HFF-Myc (cell line): ENCODE measurements around the gene GLRA3.

Experiments
- DNase-seq: peaks from one replicate; pipeline ENCODE4 v3.0.0-alpha.2; 2011; ENCODE audit warnings: low read depth; ENCODE audit errors: extremely low read depth
- H3K4me3 ChIP-seq: replicated peaks from 2 replicates; pipeline ENCODE4 v1.5.1; 2011; ENCODE audit warnings: low read depth, mild to moderate bottlenecking, control low read depth, low read length
- TF ChIP-seq, protein P1 (sequence below): IDR thresholded peaks from 2 replicates; pipeline ENCODE4 v1.5.1; 2012; ENCODE audit warnings: mild to moderate bottlenecking, low read depth, low read length, control low read depth; ENCODE audit errors: missing control alignments

GLRA3 gene

DNA sequence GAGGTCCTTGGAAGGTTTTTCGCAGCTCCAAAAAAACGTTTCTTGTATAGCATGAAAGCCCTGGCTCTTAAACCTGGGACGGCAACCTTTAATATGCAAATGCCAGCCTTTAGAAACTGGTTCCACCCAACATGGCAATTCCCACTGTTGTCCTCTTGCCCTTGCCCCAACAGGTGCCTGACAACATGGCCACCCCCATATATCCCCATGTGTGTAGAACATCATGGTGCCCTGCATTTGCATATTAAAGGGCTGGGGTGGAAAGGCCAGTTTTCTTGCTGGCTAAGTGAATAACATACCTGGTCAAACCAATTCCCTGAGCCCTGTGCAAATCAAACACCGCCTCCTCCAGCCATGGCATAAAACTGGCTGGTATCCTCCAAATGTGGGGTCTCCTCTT, 26.0 kb upstream of the GLRA3 start:
- TF ChIP-seq, protein P1, sequence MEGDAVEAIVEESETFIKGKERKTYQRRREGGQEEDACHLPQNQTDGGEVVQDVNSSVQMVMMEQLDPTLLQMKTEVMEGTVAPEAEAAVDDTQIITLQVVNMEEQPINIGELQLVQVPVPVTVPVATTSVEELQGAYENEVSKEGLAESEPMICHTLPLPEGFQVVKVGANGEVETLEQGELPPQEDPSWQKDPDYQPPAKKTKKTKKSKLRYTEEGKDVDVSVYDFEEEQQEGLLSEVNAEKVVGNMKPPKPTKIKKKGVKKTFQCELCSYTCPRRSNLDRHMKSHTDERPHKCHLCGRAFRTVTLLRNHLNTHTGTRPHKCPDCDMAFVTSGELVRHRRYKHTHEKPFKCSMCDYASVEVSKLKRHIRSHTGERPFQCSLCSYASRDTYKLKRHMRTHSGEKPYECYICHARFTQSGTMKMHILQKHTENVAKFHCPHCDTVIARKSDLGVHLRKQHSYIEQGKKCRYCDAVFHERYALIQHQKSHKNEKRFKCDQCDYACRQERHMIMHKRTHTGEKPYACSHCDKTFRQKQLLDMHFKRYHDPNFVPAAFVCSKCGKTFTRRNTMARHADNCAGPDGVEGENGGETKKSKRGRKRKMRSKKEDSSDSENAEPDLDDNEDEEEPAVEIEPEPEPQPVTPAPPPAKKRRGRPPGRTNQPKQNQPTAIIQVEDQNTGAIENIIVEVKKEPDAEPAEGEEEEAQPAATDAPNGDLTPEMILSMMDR, result no peak
- no peak for DNase-seq
- no peak overlapping the region for H3K4me3 ChIP-seq

DNA sequence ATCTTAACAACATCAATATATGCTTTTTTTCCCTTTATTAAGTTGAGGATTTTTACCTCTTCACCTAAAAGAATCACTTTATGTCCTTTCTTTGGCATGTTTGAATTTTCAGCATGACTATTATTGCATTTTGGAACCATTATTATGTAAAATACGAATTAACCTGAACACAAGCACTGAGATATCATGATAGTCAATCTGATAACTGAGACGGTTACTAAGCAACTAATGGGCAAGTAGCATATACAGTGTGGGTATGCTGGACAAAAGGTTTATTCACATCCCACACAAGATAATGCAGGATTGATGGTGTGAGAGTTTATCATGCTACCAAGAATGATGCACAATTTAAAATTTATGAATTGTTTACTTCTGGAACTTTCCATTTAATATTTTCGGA, 24.6 kb upstream of the GLRA3 start:
- TF ChIP-seq, protein P1, result no peak
- DNase-seq, result no peak
- no peak overlapping the region for H3K4me3 ChIP-seq

DNA sequence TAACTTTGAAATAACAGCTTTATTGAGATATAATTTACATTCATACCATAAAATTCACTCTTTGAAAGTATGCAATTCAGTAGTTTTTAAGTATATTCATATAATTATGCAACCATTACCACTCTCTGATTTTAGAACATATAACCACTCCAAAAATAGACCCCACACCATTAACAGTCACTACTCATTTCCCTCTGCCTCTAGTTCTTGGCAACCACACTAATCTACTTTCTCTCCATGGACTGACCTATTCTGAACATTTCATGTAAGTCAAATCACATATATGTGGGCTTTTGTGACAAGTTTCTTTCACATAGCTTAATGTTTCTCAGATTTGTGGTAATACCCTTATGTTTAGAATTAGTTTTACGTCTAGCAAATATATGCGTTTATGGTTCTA, 19.5 kb upstream of the GLRA3 start:
- no peak overlapping the region for H3K4me3 ChIP-seq
- DNase-seq, result no peak
- TF ChIP-seq, protein P1, result no peak

DNA sequence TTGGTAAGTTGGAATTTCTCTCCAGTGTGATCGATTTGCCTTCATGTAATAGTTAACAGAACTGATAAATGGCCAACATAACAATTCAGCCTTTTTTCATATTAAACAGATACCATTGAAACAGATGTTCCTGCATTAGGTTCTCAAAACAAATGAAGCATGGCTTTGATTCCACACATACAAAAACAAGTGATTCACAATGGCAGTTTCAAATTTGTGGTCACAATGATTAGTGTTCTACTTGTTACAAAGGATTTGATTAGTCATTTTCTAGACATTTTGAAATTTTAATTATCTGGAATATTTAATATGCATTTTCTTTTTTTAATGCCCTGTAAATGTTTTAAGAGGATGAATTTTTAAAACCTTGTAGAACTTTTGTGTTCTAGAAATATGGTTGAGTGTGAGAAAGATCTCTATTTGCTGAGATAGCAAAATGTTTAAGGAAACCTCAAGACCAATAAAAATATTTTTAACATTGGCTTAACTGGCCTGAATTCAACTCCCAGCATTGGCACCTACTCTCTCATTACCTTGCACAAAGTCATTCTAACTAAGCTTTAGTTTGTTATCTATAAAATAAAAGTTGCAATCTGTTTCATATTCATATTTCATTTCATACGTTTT, 18.9 kb upstream of the GLRA3 start:
- DNase-seq, result no peak
- TF ChIP-seq, protein P1, result no peak
- no peak overlapping the region for H3K4me3 ChIP-seq

DNA sequence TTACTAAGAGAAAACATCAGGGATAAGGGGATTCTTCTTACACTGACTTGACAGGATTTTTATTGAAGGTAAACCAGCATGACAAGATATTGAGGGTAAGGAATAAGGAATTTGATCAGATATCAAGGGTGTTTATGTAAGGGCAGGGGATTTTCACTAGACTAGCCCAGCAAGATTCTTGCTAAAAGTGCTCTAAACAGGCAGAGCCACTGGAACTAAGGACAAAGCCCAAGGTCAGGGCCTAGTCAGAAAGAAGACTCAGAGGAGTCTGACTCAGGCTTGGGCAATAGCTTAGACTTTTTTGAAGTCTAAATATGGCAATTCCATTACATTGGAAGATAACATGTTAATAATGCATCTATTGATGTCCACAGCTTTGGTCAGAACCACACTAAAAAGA, 6.5 kb upstream of the GLRA3 start:
- H3K4me3 ChIP-seq, result no peak overlapping the region
- no peak for DNase-seq
- TF ChIP-seq, protein P1, result no peak

DNA sequence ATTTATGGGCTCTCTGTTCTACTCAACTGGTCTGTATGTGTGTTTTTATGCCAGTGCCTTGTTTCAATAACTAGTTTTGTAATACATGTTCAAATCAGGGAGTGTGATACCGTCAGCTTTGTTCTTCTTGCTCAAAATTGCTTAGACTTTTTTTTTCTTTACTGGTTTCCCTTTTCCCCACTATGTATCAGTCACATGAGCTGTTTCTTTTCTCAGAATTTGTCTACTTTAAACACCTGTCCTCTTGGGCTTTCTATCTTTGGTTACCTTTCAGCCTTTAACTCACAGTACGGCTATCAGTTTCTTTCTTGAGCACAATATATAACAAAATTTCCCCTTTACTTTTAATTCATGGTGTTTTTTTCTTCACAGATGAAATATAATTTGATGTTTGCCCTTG, 5.4 kb upstream of the GLRA3 start:
- no peak overlapping the region for H3K4me3 ChIP-seq
- TF ChIP-seq, protein P1, result no peak
- DNase-seq, result no peak

DNA sequence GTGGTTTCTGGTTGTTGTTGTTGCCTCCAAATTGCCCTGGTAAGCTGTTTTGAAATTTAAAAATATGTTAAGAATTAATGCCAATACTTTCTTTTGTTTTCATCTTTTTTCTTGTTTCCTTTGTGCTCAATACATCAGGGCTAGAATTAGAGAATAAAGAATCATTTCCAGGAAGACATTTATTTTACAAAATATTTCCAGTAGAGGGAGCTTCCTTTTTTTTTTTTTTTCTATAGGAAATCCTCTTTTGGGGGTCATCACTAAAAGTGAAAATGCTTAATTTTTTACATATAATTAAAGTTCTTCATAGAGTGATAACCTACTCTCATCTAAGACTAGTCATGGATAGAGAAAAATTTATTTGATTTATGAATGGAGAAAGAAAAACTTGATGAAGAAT, 2.4 kb downstream of the GLRA3 start:
- TF ChIP-seq, protein P1, result no peak
- no peak overlapping the region for H3K4me3 ChIP-seq
- DNase-seq, result no peak
